ENCODE data around the gene PHF20.
"Not testable (repeated sequence)": the region's sequence is repeated elsewhere in the genome, so short reads cannot be mapped to it uniquely, and the experiment has no call there.

The PHF20 gene

DNA sequence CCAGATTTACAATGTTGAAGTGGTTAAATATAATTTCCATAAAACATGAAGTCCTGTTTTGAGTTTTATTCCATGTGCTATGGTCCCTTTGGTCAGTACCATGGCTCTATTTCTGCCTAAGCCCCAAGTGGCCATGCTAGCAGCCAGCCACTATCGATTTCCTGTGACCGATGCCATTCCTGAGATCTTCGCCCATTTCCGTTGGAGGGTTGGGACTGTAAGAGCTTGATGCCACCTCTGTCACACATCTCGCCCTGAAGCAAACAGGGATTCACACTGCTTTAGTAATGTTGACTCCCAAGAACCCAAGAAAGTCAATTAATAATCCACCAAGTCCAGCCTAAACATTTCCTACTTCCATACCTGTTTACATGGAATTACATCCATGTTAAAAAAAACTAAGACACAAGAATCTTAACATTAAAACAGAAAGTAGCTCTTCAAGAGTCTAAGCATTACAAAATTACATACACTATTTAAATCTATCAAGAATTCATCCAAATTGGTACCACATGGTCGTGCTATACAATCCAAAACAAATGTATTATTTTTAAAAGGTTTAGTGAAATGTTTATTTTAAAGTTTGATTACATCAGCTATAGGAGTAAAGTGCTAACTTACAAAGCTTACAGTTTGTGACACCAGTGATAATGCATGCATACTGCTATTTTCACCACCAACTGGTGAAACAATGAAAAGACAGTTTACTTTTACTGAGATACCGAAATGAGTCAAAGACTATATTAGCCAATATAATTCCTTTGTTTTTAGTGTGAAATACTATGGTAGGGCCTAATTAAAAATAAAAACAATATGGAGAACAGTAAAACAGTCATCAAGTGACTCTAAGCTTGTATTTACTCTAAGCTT is 32.3 kb upstream of the PHF20 start:
- DNase-seq, result peak; percentile 62

DNA sequence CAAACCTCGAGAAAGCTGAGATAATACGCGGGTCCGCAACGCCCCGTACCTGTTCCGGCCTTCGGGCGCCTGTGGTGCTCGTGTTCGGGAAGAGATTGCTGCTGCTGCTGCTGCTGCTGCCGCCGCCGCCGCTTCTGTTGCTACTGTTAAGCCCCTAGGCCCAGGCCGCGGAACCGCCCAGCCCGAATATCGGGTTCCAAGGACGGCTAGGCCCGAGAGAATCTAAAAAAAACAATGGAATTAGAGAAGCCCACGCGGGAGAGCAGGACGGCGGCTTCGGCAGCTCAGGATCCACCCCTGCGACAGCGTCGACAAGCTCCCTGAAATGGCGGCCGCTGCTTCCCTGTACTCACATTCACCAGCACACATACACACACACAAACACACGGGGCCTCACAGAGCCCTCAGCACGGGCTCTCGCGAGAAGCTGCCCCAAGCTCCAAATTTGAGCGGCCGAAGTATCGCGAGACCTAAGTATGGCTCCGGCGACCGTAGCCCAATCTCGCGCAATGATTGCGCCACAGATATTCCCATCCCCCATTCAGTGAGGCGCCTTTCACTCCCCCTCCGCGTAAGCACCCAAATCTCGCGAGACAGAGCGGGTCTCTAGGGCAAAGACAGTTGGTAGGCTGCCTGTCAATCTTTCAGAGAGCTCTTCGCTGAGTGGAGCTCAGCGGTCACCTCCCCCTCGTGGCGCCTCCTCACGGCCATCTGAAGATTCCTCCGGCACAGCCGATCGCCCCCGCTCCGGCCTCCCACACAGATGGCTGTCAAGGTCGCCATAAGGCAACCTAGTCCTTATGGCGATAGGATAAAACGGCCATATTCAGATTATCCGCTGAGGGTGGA is 29.7 kb upstream of the PHF20 start, which contains the start of gene RBM39:
Gene RBM39 (minus strand): TSS at position 369 of the 849 bp plus-strand sequence. CDS start 1,386 bp downstream, outside the sequence.
- DNase-seq, result peak; percentile 100

DNA sequence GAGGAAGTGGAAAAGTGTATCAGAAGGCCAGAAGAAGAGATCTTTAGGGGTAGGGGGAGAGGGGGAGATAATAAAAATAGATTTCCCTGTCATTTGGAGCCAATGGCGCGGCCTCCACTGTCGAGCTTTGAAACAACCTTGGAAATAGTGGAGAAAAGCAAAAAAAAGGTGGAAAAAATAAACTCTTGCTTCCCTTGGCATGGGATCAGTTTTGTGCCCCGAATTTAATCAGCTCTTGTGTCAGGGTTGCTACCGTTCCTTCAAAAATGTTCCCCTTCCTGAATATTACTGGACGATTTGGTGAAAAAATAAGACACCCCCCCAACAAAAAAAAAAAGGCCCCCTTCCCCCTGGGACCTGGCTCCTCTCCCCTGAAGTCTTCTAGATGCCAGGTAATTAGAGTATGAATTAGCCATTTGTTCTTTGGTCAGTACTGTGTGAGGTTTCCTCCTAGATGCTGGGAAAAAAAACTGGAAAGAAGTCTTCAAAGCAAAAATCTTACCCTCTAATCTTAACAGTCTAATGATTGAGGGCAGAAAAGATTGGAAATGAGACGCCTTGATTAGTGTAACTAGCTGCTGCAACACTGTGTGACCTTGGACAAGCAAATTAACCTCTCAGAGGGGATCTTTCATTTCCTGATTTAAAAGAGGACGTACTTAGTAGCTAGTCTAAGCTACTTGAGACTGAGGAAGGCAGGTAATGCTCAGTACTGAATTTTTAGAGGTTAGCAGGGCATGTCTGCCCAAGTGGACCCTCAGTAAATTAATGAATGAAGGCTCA is 28.9 kb upstream of the PHF20 start:
- DNase-seq, result no peak

DNA sequence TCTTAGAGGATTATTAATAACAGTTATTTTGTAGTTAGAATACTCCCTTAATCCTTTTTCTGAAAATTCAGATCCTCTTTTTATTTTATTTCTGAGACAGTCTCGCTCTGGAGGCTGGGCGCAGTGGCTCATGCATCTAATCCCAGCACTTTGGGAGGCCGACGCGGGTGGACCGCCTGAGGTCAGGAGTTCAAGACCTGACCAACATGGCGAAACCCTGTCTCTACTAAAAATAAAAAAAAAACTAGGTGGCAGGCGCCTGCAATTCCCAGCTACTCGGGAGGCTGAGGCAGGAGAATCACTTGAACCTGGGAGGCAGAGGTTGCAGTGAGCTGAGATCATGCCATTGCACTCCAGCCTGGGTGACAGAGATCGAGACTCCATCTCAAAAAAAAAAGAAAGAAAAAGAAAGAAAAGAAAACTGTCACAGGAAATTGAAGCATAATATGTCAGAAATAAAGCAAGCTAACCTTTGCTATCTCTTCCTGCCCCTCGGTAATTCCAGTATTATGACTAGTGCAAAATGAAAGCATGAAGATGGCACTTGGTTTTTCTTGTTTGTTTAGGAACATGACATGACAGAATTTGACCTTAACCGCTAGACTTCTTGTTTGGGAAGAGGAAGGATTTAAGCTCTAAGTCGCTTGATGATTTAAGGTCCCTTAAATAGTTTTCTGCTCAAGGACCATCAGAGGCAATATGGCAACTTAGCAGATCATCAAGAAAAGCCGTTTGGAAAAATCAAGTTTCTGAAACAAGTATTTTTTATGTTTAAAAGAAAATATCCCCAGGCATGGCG is 27.9 kb upstream of the PHF20 start:
- peak; percentile 40 for DNase-seq

DNA sequence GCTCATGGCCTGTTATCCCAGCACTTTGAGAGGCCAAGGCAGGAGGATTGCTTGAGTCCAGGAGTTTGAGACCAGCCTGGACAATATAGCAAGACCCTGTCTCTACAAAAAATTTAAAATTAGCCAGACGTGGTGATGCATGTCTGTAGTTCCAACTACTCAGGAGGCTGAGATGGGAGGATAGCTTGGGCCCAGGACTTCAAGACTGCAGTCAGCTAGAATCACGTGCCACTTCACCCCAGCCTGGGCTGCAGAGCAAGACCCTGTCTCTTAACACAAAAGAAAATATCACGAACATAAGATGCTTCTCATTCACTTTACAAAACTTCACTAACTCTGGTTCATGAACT is 27.3 kb upstream of the PHF20 start:
- not testable (repeated sequence) for DNase-seq

DNA sequence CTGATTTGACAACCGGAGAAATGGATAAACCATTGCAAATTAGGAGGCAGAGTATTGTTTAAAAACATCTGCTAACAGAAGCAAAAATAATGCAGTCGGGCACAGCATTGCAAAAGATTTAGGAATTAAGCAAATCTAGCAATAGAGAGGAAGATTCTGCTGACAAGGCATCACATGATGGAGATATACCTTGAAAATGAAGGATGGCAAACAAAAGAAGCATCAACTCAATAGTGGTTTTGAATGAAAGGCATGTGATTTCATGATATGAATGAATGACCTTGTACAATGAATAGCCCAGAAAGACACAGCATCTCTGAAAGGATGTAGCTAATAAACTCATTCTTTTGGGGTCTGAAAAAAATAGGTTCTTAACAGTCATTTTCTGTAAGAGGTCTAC is 21.2 kb upstream of the PHF20 start:
- DNase-seq, result no peak

DNA sequence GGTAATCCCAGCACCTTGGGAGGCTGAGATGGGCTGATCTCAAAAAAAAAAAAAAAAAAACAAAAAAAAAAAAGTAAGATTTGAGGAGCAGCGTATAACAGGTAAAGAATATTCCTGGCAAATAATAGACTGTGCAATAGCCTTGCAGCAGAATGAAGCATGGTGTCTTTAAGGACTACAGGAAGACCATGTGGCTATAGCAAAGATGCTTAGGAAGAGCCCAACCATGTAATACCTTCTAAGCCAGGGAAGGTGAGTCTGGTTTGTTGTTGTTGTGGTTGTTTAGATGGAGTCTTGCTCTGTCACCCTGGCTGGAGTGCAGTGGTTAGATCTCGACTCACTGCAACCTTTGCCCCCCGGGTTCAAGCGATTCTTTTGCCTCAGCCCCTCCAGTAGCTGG is 15.4 kb upstream of the PHF20 start:
- DNase-seq, result no peak

DNA sequence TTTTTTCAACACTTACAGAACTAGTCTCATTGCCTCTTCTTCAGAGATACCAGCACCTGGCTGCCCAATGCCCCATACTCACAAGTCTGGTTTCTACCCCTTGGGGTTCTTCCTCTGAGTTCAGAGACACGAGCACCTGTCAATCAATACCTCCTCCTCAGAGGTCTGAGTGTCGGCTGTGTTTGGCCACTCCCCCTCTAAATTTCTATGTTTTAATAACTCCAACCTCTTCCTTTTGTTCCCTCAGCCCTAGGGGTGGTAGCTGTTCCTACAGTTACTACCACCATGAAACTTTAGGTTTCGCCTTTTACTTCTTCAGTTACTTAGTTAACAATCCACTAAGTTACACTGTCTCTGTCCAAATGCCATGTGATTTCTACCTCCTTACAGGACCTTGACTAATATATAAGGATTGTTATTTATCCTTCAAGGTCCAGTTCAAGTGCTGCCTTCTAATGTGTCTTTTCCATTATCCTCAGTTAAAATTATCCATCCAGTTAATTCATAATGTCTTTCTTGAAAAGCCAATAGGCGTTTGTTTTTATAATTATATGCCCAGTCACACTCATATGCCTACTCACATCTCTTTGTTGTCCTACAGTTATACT is 14.6 kb upstream of the PHF20 start:
- no peak for DNase-seq

DNA sequence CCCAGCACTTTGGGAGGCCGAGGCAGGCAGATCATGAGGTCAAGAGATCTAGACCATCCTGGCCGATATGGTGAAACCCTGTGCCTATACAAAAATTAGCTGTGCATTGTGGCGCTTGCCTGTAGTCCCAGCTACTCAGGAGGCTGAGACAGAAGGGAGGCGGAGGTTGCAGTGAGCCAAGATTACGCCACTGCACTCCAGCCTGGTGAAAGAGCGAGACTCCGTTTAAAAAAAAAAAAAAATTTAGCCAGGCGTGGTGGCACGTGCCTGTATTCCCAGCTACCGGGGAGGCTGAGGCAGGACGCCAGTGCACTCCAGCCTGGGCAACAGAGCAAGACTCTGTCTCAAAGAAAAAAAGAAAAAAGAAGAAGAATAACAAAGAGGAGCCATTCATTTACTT is 10.3 kb upstream of the PHF20 start:
- DNase-seq, result not testable (repeated sequence)

DNA sequence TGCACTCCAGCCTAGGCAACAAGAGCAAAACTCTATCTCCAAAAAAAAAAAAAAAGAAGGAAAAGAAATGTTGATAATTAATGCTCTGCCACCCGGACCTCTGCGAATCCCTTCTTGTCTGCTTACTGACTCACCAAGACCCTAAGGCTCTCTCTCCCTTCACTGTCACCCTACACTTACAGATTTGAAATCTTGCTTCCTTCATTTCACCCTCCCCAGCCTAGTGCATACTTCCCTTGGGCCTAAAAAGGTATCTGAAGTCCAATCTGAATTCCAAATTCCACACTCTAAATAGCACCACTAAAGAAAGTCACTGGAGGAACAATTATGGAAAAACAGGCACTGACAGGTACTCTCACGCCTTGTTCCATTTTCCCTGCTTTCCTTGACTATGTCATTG is 9.4 kb upstream of the PHF20 start:
- DNase-seq, result no peak

DNA sequence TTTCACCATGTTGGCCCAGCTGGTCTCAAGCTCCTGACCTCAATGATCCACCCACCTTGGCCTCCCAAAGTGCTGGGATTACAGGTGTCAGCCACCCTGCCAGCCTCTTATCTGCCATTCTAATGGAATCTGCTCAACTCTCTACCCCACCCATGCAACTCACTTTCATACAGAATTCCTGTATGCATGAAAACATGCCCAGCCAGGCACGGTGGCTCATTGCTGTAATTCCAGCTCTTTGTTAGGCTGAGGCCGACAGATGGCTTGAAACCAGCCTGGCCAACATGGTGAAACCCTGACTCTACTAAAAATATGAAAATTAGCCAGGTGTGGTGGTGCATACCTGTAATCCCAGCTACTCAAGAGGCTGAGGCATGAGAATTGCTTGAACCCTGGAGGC is 6.9 kb upstream of the PHF20 start:
- DNase-seq, result not testable (repeated sequence)

DNA sequence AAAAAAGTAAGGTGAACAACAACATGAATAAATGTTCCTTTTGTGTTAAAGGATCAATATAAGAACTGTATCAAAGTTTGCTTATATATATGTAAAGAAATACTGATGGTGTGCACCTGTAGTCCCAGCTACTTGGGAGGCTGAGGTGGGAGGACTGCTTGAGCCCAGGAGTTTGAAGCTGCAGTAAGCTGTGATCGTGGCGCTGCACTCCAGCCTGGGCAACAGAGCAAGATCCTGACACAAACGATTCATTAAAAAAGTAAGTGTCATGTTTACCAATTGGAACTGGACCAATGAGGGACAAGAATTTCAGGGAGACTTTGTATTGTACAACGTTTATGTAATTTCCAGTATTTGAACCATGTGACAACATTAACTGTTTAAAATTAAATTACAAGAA is 5.0 kb upstream of the PHF20 start:
- no peak for DNase-seq

DNA sequence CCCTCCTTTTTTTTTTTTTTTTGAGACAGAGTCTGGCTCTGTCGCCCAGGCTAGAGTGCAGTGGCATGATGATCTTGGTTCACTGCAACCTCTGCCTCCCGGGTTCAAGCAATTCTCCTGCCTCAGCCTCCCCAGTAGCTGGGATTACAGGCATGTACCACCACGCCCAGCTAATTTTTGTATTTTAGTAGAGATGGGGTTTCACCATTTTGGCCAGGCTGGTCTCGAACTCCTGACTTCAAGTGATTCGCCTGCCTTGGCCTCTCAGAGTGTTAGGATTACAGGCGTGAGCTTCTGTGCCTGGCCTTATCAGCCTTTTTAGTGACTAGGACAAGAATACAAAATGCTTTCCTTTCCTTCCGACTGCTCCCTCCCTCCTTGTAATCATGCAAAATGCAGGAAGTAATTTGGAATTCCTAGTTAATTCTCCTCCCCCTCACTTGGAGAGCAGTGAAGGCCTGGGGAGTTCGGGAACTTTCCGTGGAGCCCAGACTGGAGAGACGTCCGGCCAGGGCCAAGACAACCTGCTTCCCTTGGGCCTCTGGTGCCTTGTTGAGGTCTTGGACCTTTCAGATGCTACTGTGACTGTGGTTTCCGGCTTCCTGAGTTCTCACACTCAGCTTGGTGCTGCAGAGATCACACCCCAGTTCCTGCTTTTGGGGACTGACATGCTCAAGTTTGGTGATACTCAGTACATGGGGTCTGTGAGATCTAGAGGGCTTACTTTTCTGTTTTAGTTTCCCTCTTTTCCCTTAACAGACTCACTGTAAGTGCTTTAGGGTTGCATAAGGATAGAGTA is 3.9 kb upstream of the PHF20 start:
- no peak for DNase-seq

DNA sequence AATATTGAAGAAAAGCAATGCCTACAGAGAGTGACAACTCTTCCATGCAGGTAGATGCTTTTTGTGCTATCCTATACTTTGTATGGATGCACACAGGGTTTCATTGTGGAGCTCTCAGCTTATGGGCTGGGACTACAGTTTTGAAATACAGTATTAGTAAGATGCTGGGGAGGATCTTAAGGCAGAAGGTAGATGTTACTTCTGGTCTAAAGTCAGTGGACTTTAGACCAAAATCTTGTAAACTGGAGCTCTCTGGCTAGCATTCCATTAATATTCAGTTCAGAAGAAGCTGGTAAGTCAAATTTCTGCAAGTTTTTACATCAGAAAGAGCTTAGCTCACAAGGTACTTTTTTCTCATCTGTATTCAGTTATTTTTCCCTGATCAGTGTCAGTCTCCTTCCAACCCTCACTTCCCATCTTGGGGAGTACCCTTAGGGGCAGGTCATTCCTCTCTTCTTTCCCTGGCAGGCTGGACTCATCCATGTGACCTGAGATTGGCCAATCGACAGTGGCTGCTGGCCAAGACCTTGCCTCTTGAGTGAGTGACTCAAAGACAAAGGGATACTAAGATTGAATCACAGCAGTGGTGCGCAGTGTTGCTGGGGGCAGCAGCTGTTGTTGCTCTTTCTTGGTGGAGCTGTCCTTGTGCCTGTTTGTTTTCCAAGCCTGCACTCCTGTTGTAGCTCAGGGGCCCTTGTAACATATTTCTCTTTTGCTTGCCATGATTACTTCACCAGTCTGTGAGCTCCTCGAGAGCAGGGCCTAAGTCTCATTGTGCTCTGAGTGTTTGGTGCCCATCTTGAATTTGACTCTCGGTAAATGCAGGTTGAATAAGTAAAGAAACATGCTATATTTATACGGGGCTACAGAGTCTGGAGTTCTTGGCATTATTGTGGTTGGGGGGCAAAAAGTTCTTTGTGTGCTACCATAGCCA is 2.8 kb upstream of the PHF20 start:
- DNase-seq, result peak; percentile 92

DNA sequence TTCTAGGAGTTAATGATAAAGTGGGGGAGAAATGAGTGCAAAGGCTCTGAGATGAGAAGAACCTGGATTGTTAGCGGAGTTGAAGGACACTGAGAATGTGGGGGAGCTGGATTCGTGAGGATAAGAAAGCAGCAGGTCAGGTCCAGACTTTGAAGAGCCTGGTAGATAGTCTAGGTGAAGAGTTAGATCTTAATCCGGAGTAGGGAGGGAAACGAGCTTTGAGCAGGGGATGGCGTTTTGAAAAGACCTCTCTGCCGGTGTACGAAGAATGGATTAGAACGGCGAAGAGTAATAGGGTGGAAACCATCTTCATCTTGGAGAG is 487 bp upstream of the PHF20 start:
- DNase-seq, result no peak

DNA sequence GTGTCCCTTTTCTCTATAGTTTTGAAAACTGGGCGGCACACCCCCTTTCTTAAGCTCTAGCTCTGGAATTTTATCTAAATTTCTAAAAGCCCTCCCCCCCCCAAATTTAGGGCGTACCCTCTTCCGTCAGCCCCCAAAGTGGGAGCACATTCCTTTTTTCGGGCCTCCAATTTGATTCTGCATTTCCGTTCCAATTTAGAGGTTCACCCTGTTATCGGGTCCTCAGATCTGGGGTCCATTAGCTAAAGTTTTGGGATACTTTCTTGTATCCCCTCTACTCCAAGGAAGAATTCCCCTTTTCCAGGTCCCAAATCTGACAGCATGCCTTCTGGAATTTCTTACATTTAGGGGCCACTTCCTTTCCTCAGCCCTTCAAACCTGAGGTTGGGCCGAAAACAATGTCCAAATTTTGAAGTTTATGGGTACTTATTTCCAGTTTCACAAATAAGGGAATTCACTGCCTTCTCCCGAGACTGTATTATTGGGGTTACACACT is 796 bp downstream of the PHF20 start:
- no peak for DNase-seq

DNA sequence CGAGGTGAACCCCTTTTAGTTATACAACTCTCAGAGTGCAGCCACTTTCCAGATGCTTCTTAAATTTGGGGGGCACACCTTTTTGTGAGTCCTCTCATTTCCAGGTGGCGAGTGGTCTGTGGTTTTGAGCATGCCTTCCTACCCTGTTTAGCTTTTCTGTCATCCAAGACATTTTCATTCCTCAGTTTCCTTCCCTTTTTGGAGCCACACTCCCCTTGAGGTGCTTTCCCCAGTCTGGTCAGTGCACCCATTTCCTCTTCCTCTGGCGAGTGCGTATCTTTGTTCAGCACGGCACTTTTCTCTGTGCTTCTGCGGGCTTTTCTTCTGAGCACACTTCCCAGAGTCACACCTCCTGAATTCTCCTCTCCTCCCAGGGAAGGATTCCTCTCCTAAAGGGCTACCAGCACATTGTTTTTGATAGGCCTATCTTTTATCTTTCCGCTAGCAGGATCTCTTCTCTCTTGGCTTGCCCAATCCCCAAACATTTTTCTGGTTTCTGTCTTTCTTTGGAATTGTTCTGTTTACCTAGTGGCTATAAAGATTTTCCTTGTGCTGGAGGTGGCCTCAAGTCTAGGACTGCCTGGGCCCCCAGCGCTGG is 1.4 kb downstream of the PHF20 start:
- DNase-seq, result no peak

DNA sequence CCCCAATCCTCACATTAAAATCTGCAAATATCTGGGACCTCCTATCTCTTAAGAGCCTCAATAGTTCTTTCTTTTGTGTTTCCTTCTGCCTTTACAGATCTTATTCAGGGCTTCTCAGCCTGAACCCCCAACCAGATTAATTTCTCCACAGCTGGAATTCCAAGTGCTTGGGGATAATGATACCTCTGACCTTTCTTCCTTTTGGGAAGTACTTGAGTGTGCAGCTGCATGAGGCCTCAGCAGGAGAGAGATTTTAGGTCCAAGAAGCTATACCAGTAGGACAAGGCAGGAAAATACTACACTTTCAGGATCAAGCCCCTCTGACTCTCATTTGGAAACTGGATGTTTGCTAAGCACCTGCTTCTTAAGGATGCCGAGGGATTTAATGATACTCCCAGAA is 2.6 kb downstream of the PHF20 start:
- no peak for DNase-seq

DNA sequence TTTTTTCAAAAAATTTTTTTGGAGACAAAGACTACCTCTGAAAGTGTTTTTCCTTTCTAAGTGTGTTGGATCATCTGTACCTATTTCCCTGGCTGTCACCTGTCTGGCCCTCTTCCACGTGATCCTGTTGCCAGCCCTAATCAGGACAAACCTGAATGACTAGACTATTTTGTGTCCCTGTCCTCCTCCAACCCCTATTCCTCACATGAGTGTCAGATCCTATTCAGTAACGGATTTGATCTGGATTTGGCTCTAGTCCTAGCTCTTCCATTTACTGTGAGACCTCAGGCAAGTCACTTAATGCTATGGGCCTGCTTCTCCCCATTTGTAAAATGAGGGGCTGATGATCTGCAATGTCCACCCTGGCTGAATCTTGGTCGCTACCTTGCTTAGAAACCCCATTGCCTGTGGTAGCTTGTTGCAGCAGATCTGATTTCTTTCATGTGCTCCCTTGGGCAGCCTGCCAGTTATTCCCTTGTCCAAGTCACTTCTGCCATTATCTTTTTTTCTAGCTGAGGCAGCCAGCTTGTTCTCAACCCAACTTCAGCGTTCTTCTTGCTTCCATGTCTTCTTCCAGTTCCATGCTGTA is 4.8 kb downstream of the PHF20 start:
- no peak for DNase-seq

All from fibroblast of skin of back (primary cell).